HG03097 (cell line): ENCODE data around the gene OTC.
A peak's percentile ranks its signal among the peaks of the same experiment; 100 is the strongest.

Experiments
- ATAC-seq: cut with Tn5 transposase; IDR thresholded peaks from one replicate; pipeline ENCODE4 v1.9.1; 2021; ENCODE audit not compliant: unreplicated experiment, low FRiP score

OTC gene

GRCh38 chrX:38352362-38352761, at the start of gene OTC:
Gene OTC, plus strand, starts transcription at chrX:38352604. Its CDS starts 93 bp downstream, at chrX:38352697.
- no peak for ATAC-seq

GRCh38 chrX:38304010-38304409, 48.4 kb upstream of the OTC start:
- ATAC-seq = no peak

- ATAC-seq = no peak
Observed at GRCh38 chrX:38305971-38306370, 46.4 kb upstream of the OTC start.

GRCh38 chrX:38311743-38312142, 40.7 kb upstream of the OTC start:
- ATAC-seq = no peak

- no peak for ATAC-seq
Observed at GRCh38 chrX:38312436-38312835, 40.0 kb upstream of the OTC start.

- no peak for ATAC-seq
Observed at GRCh38 chrX:38313190-38313589, 39.2 kb upstream of the OTC start.

GRCh38 chrX:38315186-38315585, 37.2 kb upstream of the OTC start:
- no peak for ATAC-seq

GRCh38 chrX:38318196-38318595, 34.2 kb upstream of the OTC start:
- ATAC-seq = no peak

GRCh38 chrX:38318606-38319005, 33.8 kb upstream of the OTC start:
- no peak for ATAC-seq

- ATAC-seq = no peak
Observed at GRCh38 chrX:38320819-38321218, 31.6 kb upstream of the OTC start.

- no peak for ATAC-seq
Observed at GRCh38 chrX:38326086-38326485, 26.3 kb upstream of the OTC start.

GRCh38 chrX:38327007-38327774, 25.2 kb upstream of the OTC start, which contains the start of gene RPGR:
Gene RPGR, minus strand, starts transcription at chrX:38327509. Its CDS starts 142 bp downstream, at chrX:38327367.
- peak; percentile 96 for ATAC-seq

GRCh38 chrX:38327775-38328081, 24.7 kb upstream of the OTC start:
- no peak for ATAC-seq

GRCh38 chrX:38332505-38332904, 19.9 kb upstream of the OTC start:
- ATAC-seq = no peak

GRCh38 chrX:38335382-38335781, 17.0 kb upstream of the OTC start:
- ATAC-seq = no peak

- ATAC-seq = no peak
Observed at GRCh38 chrX:38336538-38337240, 15.7 kb upstream of the OTC start.

- no peak for ATAC-seq
Observed at GRCh38 chrX:38341442-38341841, 11.0 kb upstream of the OTC start.

GRCh38 chrX:38342853-38343778, 9.3 kb upstream of the OTC start:
- no peak for ATAC-seq

- no peak for ATAC-seq
Observed at GRCh38 chrX:38346150-38346549, 6.3 kb upstream of the OTC start.

GRCh38 chrX:38347136-38347535, 5.3 kb upstream of the OTC start:
- ATAC-seq = peak; percentile 43

- no peak for ATAC-seq
Observed at GRCh38 chrX:38351346-38351745, 1.1 kb upstream of the OTC start.
